Neural crest cell (in vitro differentiated cells): ENCODE results near the gene CRIP1. TPM values are rescaled to one million over a fixed set of nuclear protein-coding genes. Genes with fewer than 3 reads are reported as not detected.

ENCODE experiments used
- DNase-seq: peaks from one replicate; pipeline ENCODE4 v3.0.0; 2021; ENCODE audit warnings: low read depth, mixed read lengths, low spot score
- H3K27ac Mint-ChIP-seq: one replicate; pipeline ENCODE4 v1.8.0; 2021; ENCODE audit warnings: mild to moderate bottlenecking, mixed read lengths; ENCODE audit not compliant: unreplicated experiment
- H3K27me3 Mint-ChIP-seq: 2 replicates; pipeline ENCODE4 v1.8.0; 2021; ENCODE audit warnings: low read depth, mild to moderate bottlenecking, mixed read lengths
- H3K36me3 Mint-ChIP-seq: 2 replicates; pipeline ENCODE4 v1.8.0; 2021; ENCODE audit warnings: low read depth, mild to moderate bottlenecking, mixed read lengths
- H3K4me1 Mint-ChIP-seq: 2 replicates; pipeline ENCODE4 v1.8.0; 2021; ENCODE audit warnings: mixed read lengths
- H3K4me3 Mint-ChIP-seq: one replicate; pipeline ENCODE4 v1.8.0; 2021; ENCODE audit warnings: mild to moderate bottlenecking, mixed read lengths
- H3K9me3 Mint-ChIP-seq: 2 replicates; pipeline ENCODE4 v1.8.0; 2021; ENCODE audit warnings: mixed read lengths
- CTCF ChIP-seq: fragments of 200-600 bp; sonication (generic); conservative IDR thresholded peaks from 2 replicates; pipeline ENCODE4 v1.5.0; 2021; ENCODE audit warnings: antibody characterized with exemption, mild to moderate bottlenecking
- total RNA-seq: library from RNA; stranded (reverse); gene quantifications from 2 replicates; pipeline ENCODE4 v1.2.1, GENCODE V29; 2021

CRIP1 gene
- total RNA-seq, 1 donor from 2014 or later, result 4.8 TPM

DNA sequence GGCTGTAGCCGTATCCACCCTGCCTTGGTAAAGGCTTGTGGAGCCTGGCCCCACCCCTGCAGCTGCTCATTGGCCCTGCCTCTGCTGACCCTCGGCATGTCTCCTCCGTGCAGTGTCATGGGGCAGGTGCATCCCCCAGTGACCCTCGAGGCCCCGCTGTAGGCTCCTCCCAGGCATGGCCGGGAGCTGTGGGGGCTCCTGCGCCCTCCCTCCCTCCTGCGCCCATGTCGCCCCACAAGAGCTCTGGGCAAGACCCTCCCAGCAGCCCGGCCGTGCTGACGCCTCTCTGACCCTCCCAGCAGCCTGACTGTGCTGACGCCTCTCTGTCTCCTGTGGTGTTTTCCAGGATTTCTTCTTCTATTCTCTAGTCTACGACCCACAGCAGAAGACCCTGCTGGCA is 32.8 kb upstream of the CRIP1 start:
- Mint-ChIP-seq H3K4me3 (no peak overlapping the region), H3K36me3 (peaks cover 3% of the 10 kb centered on the region), H3K27ac (no peak overlapping the region), H3K9me3 (no peaks in the 10 kb centered on the region), H3K4me1 (no peaks in the 10 kb centered on the region), H3K27me3 (no peaks in the 10 kb centered on the region)
- DNase-seq, result no peak
- no peak for TF ChIP-seq CTCF

- no peaks in the 10 kb centered on the region for H3K4me1 Mint-ChIP-seq
- H3K27me3 Mint-ChIP-seq, result no peaks in the 10 kb centered on the region
- no peak for DNase-seq
- H3K9me3 Mint-ChIP-seq, result no peaks in the 10 kb centered on the region
- no peak for TF ChIP-seq CTCF
- H3K27ac Mint-ChIP-seq, result no peak overlapping the region
- peaks cover 3% of the 10 kb centered on the region for H3K36me3 Mint-ChIP-seq
- H3K4me3 Mint-ChIP-seq, result no peak overlapping the region
Measured at GRCh38 chr14:105455086-105455640, 31.5 kb upstream of the CRIP1 start.

- no peaks in the 10 kb centered on the region for H3K4me1 Mint-ChIP-seq
- no peak for TF ChIP-seq CTCF
- H3K27me3 Mint-ChIP-seq, result no peaks in the 10 kb centered on the region
- peaks cover 3% of the 10 kb centered on the region for H3K36me3 Mint-ChIP-seq
- no peaks in the 10 kb centered on the region for H3K9me3 Mint-ChIP-seq
- no peak overlapping the region for H3K4me3 Mint-ChIP-seq
- no peak overlapping the region for H3K27ac Mint-ChIP-seq
- no peak for DNase-seq
Measured at GRCh38 chr14:105455766-105456660, 30.7 kb upstream of the CRIP1 start.

- H3K27me3 Mint-ChIP-seq, result no peaks in the 10 kb centered on the region
Measured at GRCh38 chr14:105456736-105457617, 29.7 kb upstream of the CRIP1 start.

More at GRCh38 chr14:105456736-105457617, 29.7 kb upstream of the CRIP1 start:
- no peak for DNase-seq
- TF ChIP-seq CTCF, result no peak
- H3K36me3 Mint-ChIP-seq, result peaks cover 3% of the 10 kb centered on the region
- H3K27ac Mint-ChIP-seq, result no peak overlapping the region
- no peaks in the 10 kb centered on the region for H3K9me3 Mint-ChIP-seq
- no peak overlapping the region for H3K4me3 Mint-ChIP-seq
- H3K4me1 Mint-ChIP-seq, result no peaks in the 10 kb centered on the region
